HepG2 (cell line): ENCODE data around the gene DPM2. TPM values are rescaled to one million over a fixed set of nuclear protein-coding genes. Genes with fewer than 3 reads are reported as not detected.
A peak's percentile ranks its signal among the peaks of the same experiment; 100 is the strongest.

Experiments
- CCDC6 ChIP-seq: sonication (generic); formaldehyde crosslinking; IDR thresholded peaks from 2 replicates; pipeline ENCODE4 v1.8.1; 2022; ENCODE audit warnings: mild to moderate bottlenecking, missing genetic modification reagents, moderate library complexity
- FOXJ3 ChIP-seq: sonication (generic); formaldehyde crosslinking; IDR thresholded peaks from 2 replicates; pipeline ENCODE4 v1.4.0; 2020; ENCODE audit warnings: missing genetic modification reagents, mild to moderate bottlenecking, borderline replicate concordance
- KAT7 ChIP-seq: IDR thresholded peaks from 2 replicates; pipeline ENCODE4 v1.6.1; 2018; ENCODE audit warnings: borderline replicate concordance, missing compliant biosample characterization
- KDM3A ChIP-seq: IDR thresholded peaks from 2 replicates; pipeline ENCODE4 v1.6.1; 2018; ENCODE audit warnings: low read depth, missing compliant biosample characterization
- KLF16 ChIP-seq, 2 experiments: sonication (generic) in 1 of 2; formaldehyde crosslinking in 1 of 2; IDR thresholded peaks; 2 replicates each; pipeline versions ENCODE4 v1.6.1 to v1.8.0; 2016 to 2023; ENCODE audit warnings: missing genetic modification reagents in 2 of 2, missing compliant biosample characterization in 1 of 2
- PHF21A ChIP-seq: sonication (generic); formaldehyde crosslinking; IDR thresholded peaks from 2 replicates; pipeline ENCODE4 v1.5.0; 2020; ENCODE audit warnings: mild to moderate bottlenecking, missing genetic modification reagents
- PHF8 ChIP-seq: sonication (generic); formaldehyde crosslinking; IDR thresholded peaks from 2 replicates; pipeline ENCODE4 v1.5.0; 2020; ENCODE audit warnings: missing genetic modification reagents
- POLR2AphosphoS5 ChIP-seq: IDR thresholded peaks from 2 replicates; pipeline ENCODE4 v1.6.1; 2012; ENCODE audit warnings: low read depth, low read length
- SAP130 ChIP-seq: IDR thresholded peaks from 2 replicates; pipeline ENCODE4 v1.6.1; 2016; ENCODE audit warnings: low read depth
- STAT6 ChIP-seq: sonication (generic); formaldehyde crosslinking; IDR thresholded peaks from 2 replicates; pipeline ENCODE4 v1.4.0; 2020; ENCODE audit warnings: missing genetic modification reagents, mild to moderate bottlenecking, borderline replicate concordance
- TBX2 ChIP-seq: sonication (generic); formaldehyde crosslinking; IDR thresholded peaks from 2 replicates; pipeline ENCODE4 v1.5.0; 2020; ENCODE audit warnings: missing genetic modification reagents, mild to moderate bottlenecking, borderline replicate concordance
- ZFX ChIP-seq: sonication (generic); formaldehyde crosslinking; IDR thresholded peaks from 2 replicates; pipeline ENCODE4 v1.4.0; 2020; ENCODE audit warnings: mild to moderate bottlenecking, low read depth, missing genetic modification reagents, moderate library complexity
- ZHX2 ChIP-seq, 2 experiments: sonication (generic) in 1 of 2; formaldehyde crosslinking in 1 of 2; IDR thresholded peaks; 2 replicates each; pipeline versions ENCODE4 v1.6.1 to v1.9.0; 2014 to 2022; ENCODE audit warnings: antibody characterized with exemption in 1 of 2, borderline replicate concordance in 1 of 2, inconsistent platforms in 1 of 2, low read depth in 1 of 2, missing genetic modification reagents in 1 of 2
- ZKSCAN5 ChIP-seq: sonication (generic); formaldehyde crosslinking; IDR thresholded peaks from 2 replicates; pipeline ENCODE4 v1.5.1; 2020; ENCODE audit warnings: mild to moderate bottlenecking, missing genetic modification reagents
- ZNF121 ChIP-seq: sonication (generic); formaldehyde crosslinking; IDR thresholded peaks from 2 replicates; pipeline ENCODE4 v1.5.0; 2020; ENCODE audit warnings: mild to moderate bottlenecking, missing genetic modification reagents
- ZNF18 ChIP-seq: sonication (generic); formaldehyde crosslinking; IDR thresholded peaks from 2 replicates; pipeline ENCODE4 v1.8.0; 2022; ENCODE audit warnings: mild to moderate bottlenecking, missing genetic modification reagents; ENCODE audit not compliant: insufficient replicate concordance
- ZNF629 ChIP-seq: sonication (generic); formaldehyde crosslinking; conservative IDR thresholded peaks from 2 replicates; pipeline ENCODE4 v1.5.0; 2020; ENCODE audit warnings: missing genetic modification reagents
- ZNF891 ChIP-seq: sonication (generic); formaldehyde crosslinking; IDR thresholded peaks from 2 replicates; pipeline ENCODE4 v1.5.0; 2020; ENCODE audit warnings: mild to moderate bottlenecking, missing genetic modification reagents
- polyA plus RNA-seq, 8 experiments: library from polyadenylated mRNA; depleted of rRNA in 3 of 8; stranded (reverse) in 7 of 8; unstranded in 1 of 8; fragments of >200 nt; fragmentation: Illumina TruSeq in 4 of 8; extraction: Trizol in 4 of 8; gene quantifications; 2 replicates each; pipeline versions ENCODE4 v1.2.1 to v1.2.3, GENCODE V29; 2011 to 2016; ENCODE audit warnings: low read depth in 4 of 8, missing spikeins in 1 of 8, mixed read lengths in 1 of 8; ENCODE audit not compliant: insufficient read depth in 1 of 8
- total RNA-seq, 5 experiments: library from RNA; depleted of rRNA; stranded (reverse); fragments of >200 nt; fragmentation: Illumina TruSeq; extraction: Trizol; gene quantifications; 2 replicates each; pipeline ENCODE4 v1.2.3, GENCODE V29; 2016; ENCODE audit warnings: low read depth in 1 of 5

Gene DPM2
- total and polyA plus RNA-seq, 2 of the 13 experiments (the other 11 are each of a cell fraction or from before 2014, with no cell fraction given): 24.8 to 35.3 TPM

- TF ChIP-seq STAT6 (CRISPR knock-in tag) (no peak), ZHX2 (IDR thresholded peaks at IDR 0.05; ENCODE audit: low read depth) (no peak), ZHX2 (CRISPR knock-in tag; IDR thresholded peaks at IDR 0.05; ENCODE audit: borderline replicate concordance) (no peak), KDM3A (CRISPR knock-in tag) (0 out of 2 replicates have a peak, but pooled peaks have one; percentile 36), ZFX (CRISPR knock-in tag) (0 out of 2 replicates have a peak, but pooled peaks have one; percentile 51), ZNF18 (CRISPR knock-in tag) (peak; percentile 35), FOXJ3 (0 out of 2 replicates have a peak, but pooled peaks have one; percentile 1), PHF8 (CRISPR knock-in tag) (peak; percentile 74), KAT7 (CRISPR knock-in tag) (0 out of 2 replicates have a peak, but pooled peaks have one; percentile 46), ZNF629 (CRISPR knock-in tag) (0 out of 2 replicates have a peak, but pooled peaks have one; percentile 8), POLR2AphosphoS5 (0 out of 2 replicates have a peak, but pooled peaks have one; percentile 36), ZNF891 (peak; percentile 63; the same call in 1 of the 2 replicates), CCDC6 (CRISPR knock-in tag) (no peak), ZNF121 (no peak), ZKSCAN5 (no peak), TBX2 (peak; percentile 14; the same call in 1 of the 2 replicates), PHF21A (CRISPR knock-in tag) (peak; percentile 38; the same call in 1 of the 2 replicates), SAP130 (peak; percentile 67), KLF16 (CRISPR knock-in tag; IDR thresholded peaks at IDR 0.05) (peak in 1 of 2 experiments; percentile 65; a peak in 1 of 4 replicates)
Measured at GRCh38 chr9:127916720-127917581, 20.7 kb downstream of the DPM2 start, which contains the start of gene ST6GALNAC4 (continued).
